GM12872 (cell line): ENCODE data around the gene KRTAP10-11.

ENCODE experiments used
- CTCF ChIP-seq: IDR thresholded peaks from 3 replicates; pipeline ENCODE4 v1.5.1; 2011; ENCODE audit warnings: low read depth, mild to moderate bottlenecking, low read length, moderate library complexity; ENCODE audit not compliant: insufficient read depth

Gene KRTAP10-11

GRCh38 chr21:44643741-44644310 lies 2.4 kb upstream of the KRTAP10-11 start:
- no peak for TF ChIP-seq CTCF

- TF ChIP-seq CTCF = no peak
These were observed 1.3 kb upstream of the KRTAP10-11 start for GRCh38 chr21:44644878-44645277.

GRCh38 chr21:44647222-44647552 lies 973 bp downstream of the KRTAP10-11 start:
- TF ChIP-seq CTCF = no peak

GRCh38 chr21:44648557-44649311 lies 2.5 kb downstream of the KRTAP10-11 start:
- TF ChIP-seq CTCF = no peak

- TF ChIP-seq CTCF = no peak
These were observed 3.4 kb downstream of the KRTAP10-11 start for GRCh38 chr21:44649521-44650100.

- no peak for TF ChIP-seq CTCF
These were observed 4.2 kb downstream of the KRTAP10-11 start for GRCh38 chr21:44650265-44650972.

GRCh38 chr21:44650973-44651675 lies 4.9 kb downstream of the KRTAP10-11 start:
- TF ChIP-seq CTCF = no peak
